Measurements from ENCODE around the gene PCBP3.
"Not testable (repeated sequence)": the region's sequence is repeated elsewhere in the genome, so short reads cannot be mapped to it uniquely, and the experiment has no call there.

PCBP3 gene

GRCh38 chr21:45618287-45618686 lies 25.2 kb upstream of the PCBP3 start:
- H3K27ac ChIP-seq = no peak overlapping the region
- TF ChIP-seq CTCF (conservative IDR thresholded peaks at IDR 0.05) (no peak), ZFX (IDR thresholded peaks at IDR 0.05) (no peak)

- TF ChIP-seq ZFX (IDR thresholded peaks at IDR 0.05) (no peak), CTCF (conservative IDR thresholded peaks at IDR 0.05) (no peak)
Observed at GRCh38 chr21:45618846-45619485, 24.6 kb upstream of the PCBP3 start.

DNA sequence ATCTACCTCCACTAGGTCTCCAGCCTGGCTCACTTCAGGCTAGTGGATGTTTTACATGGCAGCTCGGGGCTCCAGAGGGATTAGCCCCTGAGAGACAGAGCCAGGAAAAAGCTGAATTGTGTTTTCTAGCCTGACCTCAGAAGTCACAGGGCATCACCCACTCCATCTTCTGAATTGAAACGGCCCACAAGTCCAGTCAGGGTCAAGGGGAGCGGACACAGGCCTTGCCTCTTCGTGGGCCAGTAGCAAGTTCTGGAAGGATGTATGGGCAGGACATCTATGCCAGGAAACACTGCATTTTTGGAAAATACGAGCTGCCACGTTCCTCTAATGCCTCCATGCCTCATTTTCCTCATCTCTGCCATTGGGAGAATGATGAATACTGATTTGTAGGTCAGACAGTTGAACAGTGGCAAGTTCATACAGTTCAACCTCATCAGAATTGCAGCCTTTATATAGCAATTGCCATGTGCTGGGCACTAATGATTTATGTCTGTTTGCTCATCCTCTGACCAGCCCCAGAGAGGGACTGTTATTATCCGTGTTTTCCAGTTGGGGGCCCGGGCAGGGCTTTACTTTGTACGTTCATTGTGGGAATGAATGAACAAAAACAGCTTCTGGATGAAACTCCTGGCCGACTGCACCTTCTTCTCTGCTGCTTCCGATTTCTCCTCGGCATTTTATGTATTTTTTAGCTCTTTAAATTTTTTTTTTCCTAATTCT lies 23.2 kb upstream of the PCBP3 start:
- H3K27ac ChIP-seq = no peak overlapping the region
- TF ChIP-seq CTCF (conservative IDR thresholded peaks at IDR 0.05) = no peak
- no peak for TF ChIP-seq ZFX (IDR thresholded peaks at IDR 0.05)

More at GRCh38 chr21:45618846-45619485, 24.6 kb upstream of the PCBP3 start:
- no peak overlapping the region for H3K27ac ChIP-seq

GRCh38 chr21:45621435-45622331 lies 21.8 kb upstream of the PCBP3 start:
- not testable (repeated sequence) for H3K27ac ChIP-seq

DNA sequence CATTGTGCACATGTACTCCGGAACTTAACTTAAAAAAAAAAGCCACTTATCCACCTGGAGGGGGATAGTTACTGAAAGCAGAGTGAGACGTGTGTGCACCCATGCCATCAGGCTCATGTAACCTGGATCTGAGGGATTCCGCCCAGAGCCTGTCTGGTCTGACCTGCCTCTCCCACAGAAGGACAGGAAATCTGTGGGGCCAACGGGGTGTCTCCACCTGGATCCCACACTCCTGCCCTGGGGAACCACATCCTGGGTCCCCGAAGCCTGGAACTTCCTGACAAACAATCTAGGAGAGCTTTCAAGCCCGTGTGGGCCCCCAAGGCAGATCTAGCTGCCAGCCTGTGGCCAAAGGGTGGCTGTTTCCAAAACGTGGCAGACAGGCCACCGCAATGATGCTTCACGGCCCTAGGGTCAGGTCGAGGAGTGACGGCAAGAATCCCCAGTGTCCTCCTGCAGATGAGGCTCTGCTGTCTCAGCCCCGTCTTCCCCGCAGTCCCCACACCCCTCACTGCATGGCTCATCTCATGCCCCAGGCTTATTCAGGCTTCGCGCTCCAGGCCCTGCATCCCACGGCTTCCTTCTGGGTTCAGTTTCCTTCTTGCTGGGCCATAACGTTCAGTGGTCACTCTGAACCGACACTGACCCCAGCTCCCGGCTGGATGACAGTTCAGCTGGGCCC lies 21.0 kb upstream of the PCBP3 start:
- no peak for TF ChIP-seq ZFX (IDR thresholded peaks at IDR 0.05)
- TF ChIP-seq CTCF (conservative IDR thresholded peaks at IDR 0.05) = no peak
- H3K27ac ChIP-seq = no peak overlapping the region

- no peak overlapping the region for H3K27ac ChIP-seq
- TF ChIP-seq CTCF (conservative IDR thresholded peaks at IDR 0.05) (no peak), ZFX (IDR thresholded peaks at IDR 0.05) (no peak)
Observed at GRCh38 chr21:45623436-45623835, 20.1 kb upstream of the PCBP3 start.

DNA sequence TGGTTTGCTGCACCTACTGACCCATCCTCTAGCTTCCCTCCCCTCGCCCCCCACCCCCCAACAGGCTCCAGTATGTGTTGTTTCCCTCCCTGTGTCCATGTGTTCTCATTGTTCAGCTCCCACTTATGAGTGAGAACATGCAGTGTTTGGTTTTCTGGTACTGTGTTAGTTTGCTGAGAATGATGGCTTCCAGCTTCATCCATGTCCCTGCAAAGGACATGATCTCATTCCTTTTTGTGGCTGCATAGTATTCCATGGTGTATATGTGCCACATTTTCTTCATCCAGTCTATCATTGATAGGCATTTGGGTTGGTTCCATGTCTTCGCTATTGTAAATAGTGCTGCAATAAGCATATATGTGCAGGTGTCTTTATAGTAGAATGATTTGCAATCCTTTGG lies 17.4 kb upstream of the PCBP3 start:
- not testable (repeated sequence) for H3K27ac ChIP-seq

Data from C4-2B (cell line).